Left ventricle myocardium inferior (tissue), 1 donor: ENCODE results near the gene RPA3. TPM values are rescaled to one million over a fixed set of nuclear protein-coding genes. Genes with fewer than 3 reads are reported as not detected.

Source experiments
- DNase-seq: peaks from one replicate; pipeline ENCODE4 v3.0.0-alpha.2; 2020
- H3K27ac ChIP-seq: fragments of 200-600 bp; replicated peaks from 2 replicates; pipeline ENCODE4 v1.8.0; 2021
- H3K27me3 ChIP-seq: fragments of 200-600 bp; 2 replicates; pipeline ENCODE4 v1.8.0; 2021; ENCODE audit warnings: low read depth
- H3K36me3 ChIP-seq: fragments of 200-600 bp; 2 replicates; pipeline ENCODE4 v1.8.0; 2021
- H3K4me1 ChIP-seq: fragments of 200-600 bp; 2 replicates; pipeline ENCODE4 v1.8.0; 2021
- H3K4me3 ChIP-seq: fragments of 200-600 bp; 2 replicates; pipeline ENCODE4 v1.8.0; 2021; ENCODE audit warnings: mild to moderate bottlenecking, moderate library complexity
- H3K9me3 ChIP-seq: fragments of 200-600 bp; replicated peaks from 2 replicates; pipeline ENCODE4 v1.8.0; 2021
- CTCF ChIP-seq: fragments of 200-600 bp; IDR thresholded peaks from 2 replicates; pipeline ENCODE4 v1.8.0; 2021; ENCODE audit warnings: antibody characterized with exemption, mild to moderate bottlenecking, borderline replicate concordance
- intact Hi-C: fragments of 100-400 bp; cut with micrococcal nuclease; formaldehyde crosslinking; loops from one replicate; pipeline ENCODE4 v1.11.0; 2022
- total RNA-seq: library from RNA; stranded (reverse); fragmentation: NEBNext Ultra II Directional; extraction: Animal tissue kit (Norgen Biotek cat#: 25700); gene quantifications from one replicate; pipeline ENCODE4 v1.2.1, GENCODE V29; 2021
- donor health status: DM: no; HTN: yes; CAD: no; lungs with severe emphysema.

RPA3 gene
- total RNA-seq, 1 donor from 2014 or later, result 21.1 TPM

- H3K27ac ChIP-seq, result no peak overlapping the region
Observed at GRCh38 chr7:7654964-7655715, 63.3 kb downstream of the RPA3 start.

GRCh38 chr7:7653593-7654187 lies 64.7 kb downstream of the RPA3 start:
- DNase-seq, result no peak
- Histone ChIP-seq H3K4me3 (no peak overlapping the region), H3K36me3 (peaks cover 2% of the 10 kb centered on the region), H3K27ac (no peak overlapping the region), H3K9me3 (peaks cover 4% of the 10 kb centered on the region), H3K27me3 (no peaks in the 10 kb centered on the region), H3K4me1 (peaks cover 33% of the 10 kb centered on the region)
- intact Hi-C loops, result no loop called here
- peak; percentile 50 for TF ChIP-seq CTCF

More at GRCh38 chr7:7654964-7655715, 63.3 kb downstream of the RPA3 start:
- H3K27me3 ChIP-seq, result no peaks in the 10 kb centered on the region
- H3K4me1 ChIP-seq, result peaks cover 33% of the 10 kb centered on the region
- H3K9me3 ChIP-seq, result peaks cover 18% of the 10 kb centered on the region
- peaks cover 2% of the 10 kb centered on the region for H3K36me3 ChIP-seq
- intact Hi-C loops, result no loop called here
- no peak for TF ChIP-seq CTCF
- DNase-seq, result no peak
- H3K4me3 ChIP-seq, result no peak overlapping the region

GRCh38 chr7:7652798-7653540 lies 65.4 kb downstream of the RPA3 start:
- Histone ChIP-seq H3K27ac (no peak overlapping the region), H3K4me3 (no peak overlapping the region), H3K27me3 (no peaks in the 10 kb centered on the region), H3K9me3 (peaks cover 4% of the 10 kb centered on the region), H3K4me1 (peaks cover 33% of the 10 kb centered on the region), H3K36me3 (peaks cover 2% of the 10 kb centered on the region)
- no peak for TF ChIP-seq CTCF
- intact Hi-C loops, result no loop called here
- DNase-seq, result no peak

GRCh38 chr7:7651479-7651878 lies 66.9 kb downstream of the RPA3 start:
- H3K4me1 ChIP-seq, result peaks cover 33% of the 10 kb centered on the region
- H3K9me3 ChIP-seq, result no peaks in the 10 kb centered on the region
- no peaks in the 10 kb centered on the region for H3K27me3 ChIP-seq
- DNase-seq, result no peak
- no peak overlapping the region for H3K27ac ChIP-seq
- intact Hi-C loops, result no loop called here
- no peak for TF ChIP-seq CTCF
- H3K36me3 ChIP-seq, result peaks cover 1% of the 10 kb centered on the region
- H3K4me3 ChIP-seq, result no peak overlapping the region

- no peak for TF ChIP-seq CTCF
- Histone ChIP-seq H3K4me3 (no peak overlapping the region), H3K36me3 (no peaks in the 10 kb centered on the region), H3K27me3 (no peaks in the 10 kb centered on the region), H3K9me3 (no peaks in the 10 kb centered on the region), H3K4me1 (peaks cover 33% of the 10 kb centered on the region), H3K27ac (no peak overlapping the region)
- no peak for DNase-seq
- intact Hi-C loops, result no loop called here
Observed at GRCh38 chr7:7650682-7651206, 67.7 kb downstream of the RPA3 start.
